ENCODE results near the gene DRG1.
"Not testable (repeated sequence)": the region's sequence is repeated elsewhere in the genome, so short reads cannot be mapped to it uniquely, and the experiment has no call there.

Gene DRG1

GRCh38 chr22:31399211-31400022 is at the start of gene DRG1:
DRG1 (plus strand) TSS chr22:31399604; CDS start chr22:31399684, 80 bp downstream.
- peak; percentile 98 for DNase-seq
- Mint-ChIP-seq H3K36me3 (ENCODE audit: low read depth) (peaks cover 25% of the 10 kb centered on the region), H3K9me3 (peaks cover 2% of the 10 kb centered on the region), H3K4me1 (peaks cover 28% of the 10 kb centered on the region), H3K27me3 (no peaks in the 10 kb centered on the region), H3K4me3 (peak within 1 kb of the TSS; percentile 99), H3K27ac (peak within 1 kb of the TSS; percentile 98)
- peak; percentile 100 for ATAC-seq

- no peaks in the 10 kb centered on the region for H3K9me3 Mint-ChIP-seq
- H3K36me3 Mint-ChIP-seq (ENCODE audit: low read depth) = peaks cover under 1% of the 10 kb centered on the region
- DNase-seq (no peak), ATAC-seq (no peak)
- H3K4me3 Mint-ChIP-seq = no peak overlapping the region
- no peak overlapping the region for H3K27ac Mint-ChIP-seq
- H3K4me1 Mint-ChIP-seq = peaks cover 4% of the 10 kb centered on the region
- no peaks in the 10 kb centered on the region for H3K27me3 Mint-ChIP-seq
Observed at GRCh38 chr22:31349960-31350359, 49.4 kb upstream of the DRG1 start.

GRCh38 chr22:31350410-31350863 is 49.0 kb upstream of the DRG1 start:
- H3K36me3 Mint-ChIP-seq (ENCODE audit: low read depth) = no peaks in the 10 kb centered on the region
- H3K9me3 Mint-ChIP-seq = no peaks in the 10 kb centered on the region
- H3K4me1 Mint-ChIP-seq = peaks cover 4% of the 10 kb centered on the region
- H3K27me3 Mint-ChIP-seq = no peaks in the 10 kb centered on the region
- no peak for ATAC-seq
- no peak overlapping the region for H3K4me3 Mint-ChIP-seq
- DNase-seq = no peak
- H3K27ac Mint-ChIP-seq = no peak overlapping the region

GRCh38 chr22:31354515-31354914 is 44.9 kb upstream of the DRG1 start:
- ATAC-seq = no peak
- no peak for DNase-seq
- no peaks in the 10 kb centered on the region for H3K36me3 Mint-ChIP-seq (ENCODE audit: low read depth)
- no peak overlapping the region for H3K27ac Mint-ChIP-seq
- H3K4me1 Mint-ChIP-seq = no peaks in the 10 kb centered on the region
- H3K27me3 Mint-ChIP-seq = peaks cover 2% of the 10 kb centered on the region
- no peak overlapping the region for H3K4me3 Mint-ChIP-seq
- H3K9me3 Mint-ChIP-seq = no peaks in the 10 kb centered on the region

GRCh38 chr22:31360029-31360428 is 39.4 kb upstream of the DRG1 start:
- ATAC-seq (no peak), DNase-seq (no peak)
- H3K27me3 Mint-ChIP-seq = peaks cover 2% of the 10 kb centered on the region
- no peaks in the 10 kb centered on the region for H3K36me3 Mint-ChIP-seq (ENCODE audit: low read depth)
- H3K4me1 Mint-ChIP-seq = no peaks in the 10 kb centered on the region
- no peak overlapping the region for H3K27ac Mint-ChIP-seq
- no peak overlapping the region for H3K4me3 Mint-ChIP-seq
- H3K9me3 Mint-ChIP-seq = no peaks in the 10 kb centered on the region

- H3K4me1 Mint-ChIP-seq = no peaks in the 10 kb centered on the region
Observed at GRCh38 chr22:31361743-31362142, 37.7 kb upstream of the DRG1 start.

GRCh38 chr22:31363885-31364465 is 35.4 kb upstream of the DRG1 start:
- Mint-ChIP-seq H3K4me3 (no peak overlapping the region), H3K27me3 (no peaks in the 10 kb centered on the region), H3K36me3 (ENCODE audit: low read depth) (no peaks in the 10 kb centered on the region), H3K27ac (no peak overlapping the region), H3K4me1 (peaks cover 3% of the 10 kb centered on the region), H3K9me3 (no peaks in the 10 kb centered on the region)
- no peak for ATAC-seq
- no peak for DNase-seq

More at GRCh38 chr22:31361743-31362142, 37.7 kb upstream of the DRG1 start:
- Mint-ChIP-seq H3K9me3 (no peaks in the 10 kb centered on the region), H3K27ac (no peak overlapping the region), H3K36me3 (ENCODE audit: low read depth) (no peaks in the 10 kb centered on the region), H3K4me3 (no peak overlapping the region), H3K27me3 (no peaks in the 10 kb centered on the region)
- ATAC-seq (no peak), DNase-seq (no peak)

- H3K9me3 Mint-ChIP-seq = no peaks in the 10 kb centered on the region
- no peak overlapping the region for H3K4me3 Mint-ChIP-seq
- no peak overlapping the region for H3K27ac Mint-ChIP-seq
- no peaks in the 10 kb centered on the region for H3K27me3 Mint-ChIP-seq
- no peak for DNase-seq
- H3K36me3 Mint-ChIP-seq (ENCODE audit: low read depth) = no peaks in the 10 kb centered on the region
- no peak for ATAC-seq
- H3K4me1 Mint-ChIP-seq = peaks cover 3% of the 10 kb centered on the region
Observed at GRCh38 chr22:31367426-31367825, 32.0 kb upstream of the DRG1 start.

GRCh38 chr22:31377612-31378011 is 21.8 kb upstream of the DRG1 start:
- Mint-ChIP-seq H3K4me3 (no peak overlapping the region), H3K4me1 (peaks cover 3% of the 10 kb centered on the region), H3K9me3 (no peaks in the 10 kb centered on the region), H3K27ac (no peak overlapping the region), H3K36me3 (ENCODE audit: low read depth) (no peaks in the 10 kb centered on the region), H3K27me3 (no peaks in the 10 kb centered on the region)
- ATAC-seq (no peak), DNase-seq (no peak)

GRCh38 chr22:31378123-31378522 is 21.3 kb upstream of the DRG1 start:
- Mint-ChIP-seq H3K36me3 (ENCODE audit: low read depth) (no peaks in the 10 kb centered on the region), H3K4me1 (peaks cover 3% of the 10 kb centered on the region), H3K27ac (no peak overlapping the region), H3K4me3 (no peak overlapping the region), H3K27me3 (no peaks in the 10 kb centered on the region), H3K9me3 (no peaks in the 10 kb centered on the region)
- ATAC-seq (no peak), DNase-seq (no peak)

- not testable (repeated sequence) for H3K27ac Mint-ChIP-seq; H3K4me1 Mint-ChIP-seq; H3K9me3 Mint-ChIP-seq; ATAC-seq; H3K4me3 Mint-ChIP-seq; H3K36me3 Mint-ChIP-seq (ENCODE audit: low read depth); H3K27me3 Mint-ChIP-seq; DNase-seq
Observed at GRCh38 chr22:31378651-31379050, 20.8 kb upstream of the DRG1 start.

- ATAC-seq (no peak), DNase-seq (no peak)
- H3K4me3 Mint-ChIP-seq = no peak overlapping the region
- no peaks in the 10 kb centered on the region for H3K27me3 Mint-ChIP-seq
- peaks cover 1% of the 10 kb centered on the region for H3K4me1 Mint-ChIP-seq
- no peak overlapping the region for H3K27ac Mint-ChIP-seq
- no peaks in the 10 kb centered on the region for H3K36me3 Mint-ChIP-seq (ENCODE audit: low read depth)
- peaks cover 4% of the 10 kb centered on the region for H3K9me3 Mint-ChIP-seq
Observed at GRCh38 chr22:31393893-31394292, 5.5 kb upstream of the DRG1 start.

GRCh38 chr22:31394326-31394725 is 5.1 kb upstream of the DRG1 start:
- Mint-ChIP-seq H3K36me3 (ENCODE audit: low read depth) (no peaks in the 10 kb centered on the region), H3K4me3 (no peak overlapping the region), H3K27me3 (no peaks in the 10 kb centered on the region), H3K9me3 (peaks cover 4% of the 10 kb centered on the region), H3K4me1 (peaks cover 2% of the 10 kb centered on the region), H3K27ac (no peak overlapping the region)
- ATAC-seq (no peak), DNase-seq (no peak)

GRCh38 chr22:31398231-31398630 is 1.2 kb upstream of the DRG1 start:
- H3K27ac Mint-ChIP-seq = no peak overlapping the region
- H3K4me3 Mint-ChIP-seq = no peak overlapping the region
- H3K36me3 Mint-ChIP-seq (ENCODE audit: low read depth) = peaks cover 20% of the 10 kb centered on the region
- no peaks in the 10 kb centered on the region for H3K27me3 Mint-ChIP-seq
- peaks cover 4% of the 10 kb centered on the region for H3K9me3 Mint-ChIP-seq
- DNase-seq (no peak), ATAC-seq (no peak)
- H3K4me1 Mint-ChIP-seq = peaks cover 26% of the 10 kb centered on the region

GRCh38 chr22:31400023-31400397 is 606 bp downstream of the DRG1 start:
- DNase-seq = no peak
- peak overlapping the region; percentile 99 for H3K4me3 Mint-ChIP-seq
- H3K4me1 Mint-ChIP-seq = peaks cover 28% of the 10 kb centered on the region
- peaks cover 25% of the 10 kb centered on the region for H3K36me3 Mint-ChIP-seq (ENCODE audit: low read depth)
- no peaks in the 10 kb centered on the region for H3K9me3 Mint-ChIP-seq
- ATAC-seq = no peak
- peak overlapping the region; percentile 98 for H3K27ac Mint-ChIP-seq
- no peaks in the 10 kb centered on the region for H3K27me3 Mint-ChIP-seq

Measured in activated naive CD8-positive, alpha-beta T cell treated with anti-CD3 and anti-CD28 coated beads, Interleukin-2, amount 50 U/mL, for 24 hours (primary cell).